ENCODE results near the gene KIAA2012.

Gene KIAA2012

DNA sequence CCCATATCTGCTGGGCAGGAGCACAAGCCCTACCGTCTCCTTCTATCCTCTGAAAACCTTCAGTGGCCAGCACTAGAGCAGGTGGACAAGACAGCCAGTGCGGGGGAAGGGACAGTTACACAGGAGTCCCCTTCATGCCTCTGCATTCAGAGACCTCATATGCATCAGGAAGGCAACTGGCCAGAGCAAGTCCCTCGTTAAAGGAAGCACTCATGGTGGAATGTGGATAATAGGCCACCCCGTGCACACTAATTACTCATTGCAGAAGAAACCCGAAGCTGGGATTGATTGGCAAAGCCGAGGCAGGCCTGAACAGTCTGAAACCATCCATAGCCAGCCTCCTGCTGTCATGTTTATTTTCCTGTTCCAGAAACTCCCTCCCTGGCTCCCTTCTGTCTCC, 11.2 kb downstream of the KIAA2012 start:
- DNase-seq (ENCODE audit: low read depth in 2 of 2), result no peak

DNA sequence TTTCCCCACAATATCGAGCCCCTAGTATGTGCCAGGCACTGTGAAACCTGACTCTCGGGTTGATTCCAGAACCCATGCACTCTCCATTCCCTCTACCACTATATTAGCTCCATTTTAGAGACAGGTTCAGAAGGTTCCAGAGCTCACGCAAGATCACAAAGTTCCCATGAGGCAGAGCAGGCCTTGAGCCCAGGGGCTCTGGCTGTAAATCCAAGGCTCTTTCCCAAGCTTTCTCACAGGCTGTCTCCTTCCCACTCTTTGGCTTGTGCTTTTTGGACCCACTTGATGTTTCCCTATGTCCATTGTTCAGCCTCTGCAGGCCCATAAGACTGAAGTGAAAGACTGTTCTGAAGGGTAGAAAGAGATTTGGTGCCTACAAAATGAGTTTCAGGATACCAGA, 15.7 kb downstream of the KIAA2012 start:
- no peak for DNase-seq (ENCODE audit: low read depth in 2 of 2)

DNA sequence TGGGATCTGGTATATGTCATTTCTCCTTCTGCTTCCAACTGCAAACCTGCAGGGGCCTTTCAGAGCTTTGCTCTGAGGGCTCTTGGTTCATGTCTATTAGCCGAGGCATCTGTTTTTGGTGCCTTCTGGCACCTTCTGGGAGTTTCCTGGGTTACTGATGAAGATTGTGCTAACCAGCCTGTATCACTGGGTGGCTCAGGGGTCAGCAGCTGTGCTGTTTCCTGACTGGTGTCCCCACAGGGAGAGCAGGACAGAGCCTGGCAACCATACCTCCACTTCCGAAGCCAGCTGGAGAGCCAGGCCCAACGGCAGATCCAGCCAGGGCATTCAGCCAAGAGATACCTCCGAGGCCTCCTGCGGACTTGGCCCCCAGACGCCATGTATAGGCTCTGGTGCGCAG, 17.5 kb downstream of the KIAA2012 start:
- DNase-seq (ENCODE audit: low read depth in 2 of 2), result no peak

DNA sequence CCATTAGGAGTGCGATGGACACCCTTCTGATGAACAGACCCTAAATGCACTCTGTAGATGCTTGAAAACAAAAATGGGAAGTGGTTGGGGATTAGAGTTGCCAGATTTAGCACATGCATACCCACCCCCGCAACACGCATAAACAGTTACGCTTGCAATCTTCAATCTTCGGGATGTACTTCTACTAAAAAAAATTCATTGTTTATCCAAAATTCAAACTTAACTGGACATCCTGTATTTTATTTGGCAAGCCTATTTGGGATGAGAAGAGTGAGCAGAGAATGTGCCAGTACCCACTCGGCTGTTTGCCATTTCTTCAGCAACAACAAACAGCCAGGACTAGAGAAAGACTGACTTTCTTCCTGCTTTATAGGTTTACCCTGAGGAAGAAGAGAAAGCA, 18.4 kb downstream of the KIAA2012 start:
- DNase-seq (ENCODE audit: low read depth in 2 of 2), result no peak

DNA sequence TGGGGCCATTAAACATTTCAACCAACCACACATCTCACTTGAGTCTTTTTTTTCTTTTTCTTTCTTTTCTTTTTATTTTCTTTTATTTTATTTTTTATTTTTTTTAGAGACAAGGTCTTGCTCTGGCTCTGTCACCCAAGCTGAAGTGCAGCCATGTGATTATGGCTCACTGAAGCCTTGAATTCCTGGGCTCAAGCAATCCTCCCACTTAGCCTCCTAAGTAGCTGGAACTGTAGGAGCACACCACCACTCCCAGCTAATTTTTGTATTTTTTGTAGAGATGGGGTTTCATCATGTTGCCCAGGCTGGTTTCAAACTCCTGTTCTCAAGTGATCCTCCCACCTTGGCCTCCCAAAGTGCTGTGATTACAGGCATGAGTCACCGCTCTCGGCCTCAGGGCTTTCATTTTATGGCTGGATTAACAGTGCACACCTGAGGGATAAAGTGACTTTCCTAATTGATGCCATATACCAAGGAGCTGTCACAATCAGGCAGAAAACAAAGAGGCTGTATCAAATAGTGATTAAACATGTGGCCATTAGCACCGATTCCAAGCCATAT, 21.5 kb downstream of the KIAA2012 start:
- no peak for DNase-seq (ENCODE audit: low read depth in 2 of 2)

DNA sequence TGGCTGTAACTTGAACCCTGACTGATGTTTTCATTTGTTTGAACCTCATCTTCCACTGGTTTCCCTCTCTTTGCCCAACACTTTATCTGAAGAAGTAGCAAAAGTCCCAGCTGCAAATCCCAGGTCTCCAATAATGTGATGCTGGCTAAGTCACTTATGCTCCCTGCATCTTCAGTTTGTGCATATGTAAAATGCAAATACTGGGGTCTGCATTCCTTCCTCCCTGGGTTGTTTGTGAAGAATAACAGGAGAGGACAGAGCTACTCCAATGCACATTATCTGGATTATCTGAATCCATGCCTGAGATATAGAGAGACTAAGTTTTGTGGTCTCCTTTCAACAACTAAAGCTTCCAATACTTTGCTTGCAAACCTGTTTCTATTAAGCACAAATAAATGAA, 22.2 kb downstream of the KIAA2012 start:
- no peak for DNase-seq (ENCODE audit: low read depth in 2 of 2)

DNA sequence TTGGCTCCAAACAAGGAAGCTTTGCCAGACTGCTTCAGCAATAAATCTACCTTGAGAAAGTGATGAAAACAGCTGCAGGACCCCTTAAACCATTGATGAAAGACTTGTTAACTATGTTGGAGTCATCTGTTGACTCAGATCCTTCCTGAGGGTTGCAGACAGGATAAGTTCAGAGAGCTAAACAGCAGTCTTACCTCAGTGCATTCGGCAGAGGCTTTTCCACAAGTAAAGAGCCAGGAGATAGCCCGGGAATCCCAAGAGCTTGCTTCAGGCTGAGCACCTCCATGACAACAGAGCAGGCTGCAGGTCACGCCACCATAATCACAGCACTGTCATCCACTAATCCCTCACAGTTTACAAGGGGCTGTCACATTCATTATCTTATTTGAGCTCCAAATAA, 23.7 kb downstream of the KIAA2012 start:
- DNase-seq (ENCODE audit: low read depth in 2 of 2), result no peak

DNA sequence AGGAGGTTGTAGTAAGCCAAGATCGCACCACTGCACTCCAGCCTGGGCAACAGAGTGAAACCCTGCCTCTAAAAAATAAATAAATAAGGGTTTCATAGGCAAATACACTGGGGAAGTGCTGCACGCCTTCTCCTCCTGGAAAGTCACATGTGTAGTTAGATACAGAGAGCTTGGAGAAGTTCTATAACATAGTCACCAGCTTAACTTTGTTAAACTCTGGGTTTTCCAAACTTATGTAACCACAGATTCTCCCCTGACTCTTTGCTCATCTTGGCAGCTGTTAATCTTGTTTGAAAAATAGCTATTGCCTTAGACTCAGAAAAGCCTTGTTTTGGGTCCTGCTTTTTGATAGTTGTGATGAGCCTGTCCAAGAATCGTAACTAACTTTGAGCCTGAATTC, 25.2 kb downstream of the KIAA2012 start:
- no peak for DNase-seq (ENCODE audit: low read depth in 2 of 2)

DNA sequence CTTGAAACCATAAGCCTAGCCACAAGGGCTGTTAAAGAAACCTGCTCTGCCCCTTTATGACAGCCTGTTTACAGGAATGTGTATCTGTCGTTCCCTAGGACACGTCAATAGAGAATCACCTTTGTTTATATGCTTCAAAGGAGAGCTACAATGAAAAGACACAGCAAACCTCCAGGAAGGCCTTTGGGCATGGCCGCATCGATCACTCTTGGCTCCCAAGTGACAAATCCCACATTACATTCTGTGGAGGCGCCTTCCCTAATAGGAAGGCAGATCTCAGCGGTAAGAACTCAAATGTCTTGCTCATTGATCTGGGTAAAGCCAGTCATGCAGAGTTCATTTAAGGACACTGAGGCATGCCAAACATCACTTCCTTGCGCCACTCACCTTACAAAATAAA, 26.5 kb downstream of the KIAA2012 start:
- no peak for DNase-seq (ENCODE audit: low read depth in 2 of 2)

DNA sequence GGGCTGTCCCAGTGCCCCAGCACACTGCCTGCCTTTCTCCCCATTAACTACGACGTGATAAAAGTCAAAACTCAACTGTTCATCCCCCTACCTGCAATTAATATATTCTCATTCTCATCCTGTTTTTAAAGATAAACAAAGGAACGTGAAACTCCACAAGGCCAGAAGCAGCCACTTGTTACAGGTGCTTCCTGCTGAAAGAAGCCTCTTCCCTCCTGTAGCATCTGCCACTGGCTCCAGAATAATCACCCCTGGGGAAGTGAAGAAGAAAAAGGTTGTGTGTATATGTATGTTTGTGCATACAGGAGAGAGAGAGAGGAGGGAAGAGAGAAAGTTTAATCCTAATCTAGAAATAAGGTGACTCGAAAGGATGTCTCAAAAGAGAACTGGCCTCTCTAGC, 27.1 kb downstream of the KIAA2012 start:
- DNase-seq (ENCODE audit: low read depth in 2 of 2), result no peak

DNA sequence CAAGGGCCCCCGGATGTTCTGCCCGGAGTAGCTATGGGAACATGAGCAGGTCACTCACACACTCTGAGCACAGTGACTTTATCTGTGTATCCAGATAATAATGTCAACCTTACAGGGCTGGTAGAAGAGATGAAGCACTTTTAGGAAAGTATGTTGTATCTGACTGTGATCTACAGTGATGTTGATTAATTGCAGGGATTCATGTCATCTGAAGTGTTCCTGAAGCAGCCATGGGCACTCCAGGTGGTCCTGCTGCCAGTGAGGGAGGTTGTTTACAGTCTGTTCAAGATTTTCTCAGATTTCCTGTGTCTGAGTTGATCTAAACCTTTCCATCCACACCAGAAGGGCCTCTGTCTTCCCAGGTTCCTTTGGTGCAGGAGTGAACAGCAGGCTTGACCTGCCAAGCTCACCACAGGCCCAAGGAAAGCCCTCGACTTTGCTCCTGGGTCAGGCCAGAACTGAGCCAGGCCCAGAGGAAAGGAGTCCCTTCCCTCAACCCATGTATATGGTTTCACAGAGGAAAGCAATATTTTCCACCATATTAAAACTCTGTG, 28.0 kb downstream of the KIAA2012 start:
- no peak for DNase-seq (ENCODE audit: low read depth in 2 of 2)

DNA sequence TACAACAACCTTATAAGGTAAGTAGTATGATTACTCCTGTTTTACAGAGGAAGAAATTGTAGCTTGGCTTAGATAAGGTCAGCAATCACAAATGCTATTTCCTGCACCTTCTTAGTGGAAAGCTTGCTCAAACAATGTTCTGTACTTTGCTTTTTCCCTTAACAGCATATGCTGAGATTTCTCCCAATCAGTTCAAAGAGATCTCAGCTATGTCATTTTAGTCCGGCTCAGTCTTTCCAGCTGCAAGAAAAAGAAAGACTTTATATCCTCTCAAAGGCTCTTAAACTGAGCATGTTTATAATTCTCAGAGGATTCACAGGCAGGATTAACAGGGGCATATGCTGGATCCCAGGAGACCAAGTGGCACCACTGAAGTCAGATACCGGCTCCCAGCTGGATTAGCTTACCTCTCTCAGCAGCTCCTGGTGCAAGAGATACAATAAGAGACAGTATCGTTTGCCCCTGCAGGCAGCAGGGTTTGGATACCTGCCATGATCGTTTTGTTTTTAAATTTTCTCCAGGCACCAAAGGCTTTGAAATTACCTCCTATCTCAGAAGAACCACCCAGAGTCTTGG, 29.5 kb downstream of the KIAA2012 start:
- DNase-seq (ENCODE audit: low read depth in 2 of 2), result no peak

DNA sequence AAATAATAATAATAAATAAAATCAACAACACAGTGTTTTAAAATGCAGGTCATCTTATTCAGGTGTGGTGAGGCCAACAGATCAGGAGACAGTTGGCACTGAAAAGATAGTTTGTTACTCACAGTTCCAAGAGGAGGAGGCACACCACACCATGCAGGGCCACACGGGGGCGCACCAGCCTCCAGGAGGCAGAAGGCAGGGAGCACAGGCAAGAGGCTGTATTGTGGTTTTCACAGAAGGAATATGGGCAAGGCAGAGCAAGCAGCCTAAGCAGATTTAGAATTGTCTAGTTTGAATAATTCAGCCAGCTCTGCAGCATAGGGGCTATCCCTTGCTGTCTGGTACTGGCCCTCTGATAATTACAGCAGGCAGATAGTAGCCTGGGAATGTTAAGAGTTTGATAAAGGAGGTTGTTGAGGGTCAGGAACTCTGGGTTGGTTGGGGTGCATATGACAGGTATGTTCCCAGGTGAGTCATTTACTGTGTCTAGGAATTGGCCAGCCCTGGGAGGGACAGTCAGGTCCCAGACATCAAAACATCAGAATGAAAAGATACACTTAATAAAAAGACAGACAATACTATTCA, 31.3 kb downstream of the KIAA2012 start:
- DNase-seq (ENCODE audit: low read depth in 2 of 2), result no peak

DNA sequence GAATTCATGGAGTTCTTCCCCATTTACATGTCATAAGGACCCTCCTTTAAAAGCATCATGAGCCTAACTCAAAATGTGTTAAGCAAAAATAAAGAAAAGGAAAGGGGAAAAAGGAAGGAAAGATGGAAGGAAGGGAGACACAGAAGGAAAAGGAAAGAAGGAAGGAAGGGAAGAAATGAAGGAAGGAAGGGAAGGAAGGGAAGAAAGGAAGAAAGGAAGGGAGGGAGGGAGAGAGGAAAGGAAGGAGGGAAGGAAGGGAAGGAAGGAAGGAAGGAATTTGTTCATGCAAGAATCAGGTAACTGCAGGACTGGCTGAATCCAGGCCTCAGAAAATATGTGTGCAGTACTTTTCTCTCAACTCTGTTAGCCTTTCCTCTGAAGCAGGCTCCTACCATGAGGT, 32.0 kb downstream of the KIAA2012 start:
- no peak for DNase-seq (ENCODE audit: low read depth in 2 of 2)

DNA sequence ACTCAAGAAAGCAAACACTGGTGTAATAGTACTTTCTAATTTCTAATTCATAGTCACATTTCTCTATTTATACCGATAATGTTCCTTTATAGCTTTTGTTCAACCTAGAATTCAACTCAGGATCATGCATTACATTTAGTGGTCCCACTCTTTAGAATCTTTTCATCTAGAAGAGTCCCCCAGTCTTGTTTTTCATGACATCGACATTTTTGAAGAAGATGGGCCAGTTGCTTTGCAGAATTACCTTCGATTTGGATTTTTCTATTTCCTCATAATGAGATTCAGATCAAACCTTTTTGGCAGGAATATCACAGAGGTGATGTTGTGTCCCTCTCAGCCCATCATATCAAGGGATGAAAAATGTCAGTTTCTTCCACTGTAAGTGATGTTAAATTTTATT, 35.3 kb downstream of the KIAA2012 start:
- DNase-seq (ENCODE audit: low read depth in 2 of 2), result no peak

DNA sequence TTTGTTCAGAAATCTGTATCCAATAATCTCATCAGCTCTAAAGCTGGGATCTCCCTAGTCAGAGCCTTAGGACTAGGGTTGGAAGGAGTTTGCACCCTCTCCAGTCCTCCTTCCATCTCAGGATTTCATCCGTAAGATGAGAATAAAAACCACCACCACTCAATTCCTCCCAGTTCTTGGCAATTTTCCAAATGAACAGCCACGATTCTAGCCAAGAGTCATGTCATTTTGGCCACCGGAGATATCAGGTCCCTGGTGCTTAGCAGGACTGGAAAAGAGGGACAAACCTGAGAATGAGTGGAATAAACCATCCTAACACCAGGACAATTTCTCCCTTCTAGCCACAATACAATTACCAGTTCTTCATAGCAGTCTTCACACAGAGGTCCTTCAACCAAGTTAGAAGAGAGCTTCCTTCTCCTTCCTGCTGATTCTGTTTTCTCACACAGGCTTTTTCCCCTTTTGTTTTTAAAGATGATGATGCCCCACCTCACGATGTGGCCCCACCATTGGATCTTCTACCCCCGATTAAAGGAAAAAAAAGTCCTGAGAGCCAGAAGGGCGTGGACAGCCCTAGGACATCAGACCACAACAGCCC, 36.2 kb downstream of the KIAA2012 start:
- DNase-seq (ENCODE audit: low read depth in 2 of 2), result no peak

DNA sequence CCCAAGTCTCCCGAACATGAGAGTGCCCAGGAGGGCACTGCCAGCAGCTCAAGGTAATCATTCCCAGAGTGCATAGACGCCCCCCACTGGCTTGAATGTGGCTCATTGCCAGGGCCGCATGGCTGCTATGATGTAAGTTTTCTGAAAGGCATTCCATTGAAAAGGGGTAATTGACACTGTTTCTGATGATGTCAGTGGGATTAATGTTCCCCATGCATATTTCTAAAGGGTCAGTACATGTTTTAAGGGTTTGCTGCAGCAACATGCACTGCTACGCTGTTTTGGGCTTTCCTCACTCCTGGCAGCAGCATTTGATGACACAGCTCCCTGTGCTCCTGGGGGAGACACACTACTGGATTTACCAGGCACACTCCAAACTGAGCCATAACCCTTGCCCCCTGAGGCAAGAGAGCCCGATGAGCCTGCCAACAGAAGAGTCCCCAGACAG, 36.7 kb downstream of the KIAA2012 start:
- no peak for DNase-seq (ENCODE audit: low read depth in 2 of 2)

DNA sequence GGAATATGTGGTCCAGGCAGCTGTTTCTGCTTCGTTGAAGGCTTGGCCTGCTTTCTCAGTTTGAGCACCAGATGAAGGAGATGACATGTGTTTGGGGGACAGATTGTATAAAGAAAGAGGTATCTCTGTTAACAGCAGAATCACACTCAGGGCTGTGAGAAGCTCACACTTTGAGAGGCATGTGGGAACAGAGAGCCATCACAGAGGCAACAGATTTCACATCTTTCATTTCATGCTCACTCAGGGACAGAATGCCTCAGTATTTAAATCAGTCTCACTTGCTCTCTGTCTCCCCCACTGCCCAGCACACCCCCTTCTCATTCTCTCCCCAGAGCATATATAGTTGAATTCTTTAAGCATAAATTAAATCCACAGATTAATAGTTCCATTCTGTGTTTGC, 37.4 kb downstream of the KIAA2012 start:
- DNase-seq (ENCODE audit: low read depth in 2 of 2), result no peak

DNA sequence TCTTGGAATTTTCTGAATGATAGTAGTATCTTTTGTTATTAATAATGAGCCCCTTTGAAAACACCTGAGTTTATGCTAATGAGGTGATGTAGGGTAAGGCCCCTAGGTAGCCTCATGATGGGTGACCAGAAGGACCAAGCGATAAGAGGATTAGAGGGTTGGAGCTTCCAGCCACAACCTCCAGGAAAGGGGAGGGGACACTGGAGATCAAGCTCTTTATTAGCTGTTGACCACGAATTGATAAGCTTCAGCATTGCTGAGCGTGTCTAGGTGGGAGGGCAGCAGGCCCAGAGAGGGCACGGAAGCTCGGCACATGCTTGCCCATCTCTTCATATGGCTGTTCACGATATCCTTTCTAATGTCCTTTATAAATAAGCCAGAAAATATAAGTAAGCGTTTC, 39.0 kb downstream of the KIAA2012 start:
- DNase-seq (ENCODE audit: low read depth in 2 of 2), result no peak

DNA sequence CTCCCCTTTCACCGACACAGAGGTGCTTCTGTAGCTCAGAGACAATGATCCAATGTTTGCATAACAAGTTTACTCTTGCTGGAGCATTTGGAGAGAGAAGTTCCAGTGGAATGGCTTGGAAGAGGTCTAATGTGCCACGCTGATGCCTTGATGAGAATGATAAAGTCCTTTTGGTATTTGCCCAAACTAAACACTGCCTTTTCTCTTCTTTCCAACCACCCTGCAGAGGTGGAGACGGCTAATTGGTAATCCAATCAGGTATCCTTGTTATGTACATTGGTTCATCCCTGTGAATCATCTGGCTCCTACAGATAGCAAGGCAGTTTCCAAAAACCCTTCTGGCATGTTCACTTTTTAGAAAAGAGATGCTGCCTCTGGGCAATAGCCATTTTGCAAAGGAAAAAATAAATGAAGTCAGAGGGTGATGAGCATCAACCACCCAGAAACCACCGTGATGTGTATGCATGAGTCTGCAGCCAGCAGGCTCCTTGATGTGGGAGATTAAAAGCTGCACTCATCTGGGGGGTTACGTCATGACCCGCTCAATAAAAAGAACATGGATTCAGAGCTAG, 40.6 kb downstream of the KIAA2012 start:
- DNase-seq (ENCODE audit: low read depth in 2 of 2), result no peak

DNA sequence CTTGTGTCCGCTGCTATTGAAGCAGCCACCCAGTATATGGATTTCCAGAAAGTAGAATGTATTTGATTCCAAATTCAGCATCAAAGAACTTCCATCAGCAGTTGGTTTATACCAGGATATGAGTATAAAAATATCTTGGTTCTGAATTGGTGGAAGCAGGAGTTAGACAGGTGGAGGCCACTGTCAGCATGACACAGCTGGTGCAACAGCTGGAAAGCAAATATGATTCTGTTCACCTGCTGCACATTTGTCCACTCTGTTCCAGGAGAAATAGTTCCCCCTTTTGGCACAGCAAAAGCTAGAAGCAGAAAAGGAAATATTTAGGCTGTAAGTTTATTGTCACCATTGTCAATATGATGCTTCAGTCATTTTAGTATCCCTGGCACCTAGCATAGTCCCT, 41.2 kb downstream of the KIAA2012 start:
- DNase-seq (ENCODE audit: low read depth in 2 of 2), result no peak

DNA sequence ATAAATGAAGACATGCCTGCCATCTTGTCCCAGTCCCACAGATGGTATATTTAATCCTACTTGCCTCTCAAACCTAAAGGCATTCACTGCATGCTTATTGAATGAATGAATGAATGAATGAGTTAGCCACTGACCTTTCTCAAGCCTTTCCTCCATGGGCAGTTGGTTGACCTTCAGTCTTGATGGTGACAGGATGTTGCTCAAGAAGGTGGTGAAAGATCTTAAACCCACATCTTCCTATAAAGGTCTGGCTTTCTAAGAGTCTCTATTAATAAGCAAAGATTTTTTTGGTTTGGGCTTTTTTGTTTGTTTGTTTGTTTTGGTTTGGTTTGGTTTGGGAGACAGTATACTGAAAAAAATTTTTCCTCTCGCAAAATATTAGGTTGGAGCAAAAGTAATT, 41.7 kb downstream of the KIAA2012 start:
- DNase-seq (ENCODE audit: low read depth in 2 of 2), result no peak

DNA sequence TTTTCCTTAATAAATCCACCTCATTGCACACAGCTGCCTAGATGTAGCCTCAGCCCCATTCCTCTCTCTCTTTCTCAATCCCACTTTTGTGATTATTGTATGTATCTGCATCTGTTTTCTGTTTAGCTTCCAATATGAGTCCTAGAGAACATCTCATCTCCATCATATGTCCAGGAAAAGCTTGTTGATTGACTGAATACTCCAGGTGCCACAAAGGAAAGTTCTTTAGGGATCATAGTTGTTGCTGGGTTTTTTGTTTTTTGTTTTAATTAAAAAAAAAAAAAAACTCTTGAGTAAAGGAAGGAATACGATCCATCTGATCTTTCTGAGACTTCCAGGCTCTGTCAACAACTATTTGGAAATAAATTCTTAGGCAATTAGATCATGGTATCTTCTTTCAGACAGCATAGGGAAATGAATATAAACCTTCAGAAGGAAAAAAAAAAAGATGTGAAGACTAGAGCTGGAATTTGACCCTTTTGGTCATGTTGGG, 42.5 kb downstream of the KIAA2012 start:
- no peak for DNase-seq (ENCODE audit: low read depth in 2 of 2)

Data from stimulated activated CD4-positive, alpha-beta T cell treated with anti-CD3 and anti-CD28 coated beads, Interleukin-1b, Interleukin-23, amount 100 ng/mL, for 4 hours (primary cell).